Measurements from ENCODE around the gene TPPP.

DNA sequence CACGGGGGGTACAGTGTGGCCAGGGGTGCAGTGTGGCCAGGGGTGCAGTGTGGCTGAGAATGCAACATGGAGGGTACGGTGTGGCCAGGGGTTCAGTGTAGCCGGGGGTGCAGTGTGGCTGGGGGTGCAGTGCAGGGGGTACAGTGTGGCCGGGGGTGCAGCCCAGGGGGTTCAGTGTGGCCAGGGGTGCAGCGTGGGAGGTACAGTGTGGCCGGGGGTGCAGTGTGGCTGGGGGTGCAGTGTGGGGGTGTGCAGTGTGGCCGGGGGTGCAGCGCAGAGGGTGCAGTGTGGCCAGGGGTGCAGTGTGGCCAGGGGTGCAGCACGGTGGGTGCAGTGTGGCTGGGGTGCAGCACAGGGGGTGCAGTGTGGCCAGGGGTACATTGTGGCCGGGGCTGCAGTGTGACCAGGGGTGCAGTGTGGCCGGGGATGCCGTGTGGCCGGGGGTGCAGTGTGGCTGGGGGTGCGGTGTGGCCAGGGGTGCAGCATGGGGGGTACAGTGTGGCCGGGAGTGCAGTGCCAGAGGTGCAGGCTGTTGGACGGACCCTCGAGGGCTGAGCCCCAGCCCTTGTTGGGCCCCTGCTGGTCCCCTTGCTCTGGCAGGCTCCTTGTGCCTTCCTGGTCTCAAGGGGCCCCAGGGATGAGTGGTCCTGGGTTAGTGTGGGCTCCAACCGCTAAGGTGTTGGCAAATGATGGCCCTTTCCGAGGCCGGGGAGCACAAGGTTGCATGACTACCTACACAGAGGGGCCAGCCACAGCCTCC lies 17.9 kb downstream of the TPPP start:
- TF ChIP-seq, protein P1, sequence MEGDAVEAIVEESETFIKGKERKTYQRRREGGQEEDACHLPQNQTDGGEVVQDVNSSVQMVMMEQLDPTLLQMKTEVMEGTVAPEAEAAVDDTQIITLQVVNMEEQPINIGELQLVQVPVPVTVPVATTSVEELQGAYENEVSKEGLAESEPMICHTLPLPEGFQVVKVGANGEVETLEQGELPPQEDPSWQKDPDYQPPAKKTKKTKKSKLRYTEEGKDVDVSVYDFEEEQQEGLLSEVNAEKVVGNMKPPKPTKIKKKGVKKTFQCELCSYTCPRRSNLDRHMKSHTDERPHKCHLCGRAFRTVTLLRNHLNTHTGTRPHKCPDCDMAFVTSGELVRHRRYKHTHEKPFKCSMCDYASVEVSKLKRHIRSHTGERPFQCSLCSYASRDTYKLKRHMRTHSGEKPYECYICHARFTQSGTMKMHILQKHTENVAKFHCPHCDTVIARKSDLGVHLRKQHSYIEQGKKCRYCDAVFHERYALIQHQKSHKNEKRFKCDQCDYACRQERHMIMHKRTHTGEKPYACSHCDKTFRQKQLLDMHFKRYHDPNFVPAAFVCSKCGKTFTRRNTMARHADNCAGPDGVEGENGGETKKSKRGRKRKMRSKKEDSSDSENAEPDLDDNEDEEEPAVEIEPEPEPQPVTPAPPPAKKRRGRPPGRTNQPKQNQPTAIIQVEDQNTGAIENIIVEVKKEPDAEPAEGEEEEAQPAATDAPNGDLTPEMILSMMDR (IDR thresholded peaks at IDR 0.05; ENCODE audit: low read depth, low read length) = no peak
- TF ChIP-seq EZH2phosphoT487 (IDR thresholded peaks at IDR 0.05; ENCODE audit: low read depth) = no peak

All from OCI-LY3 (cell line).